Fibroblast of skin of abdomen (primary cell): Measurements from ENCODE around the gene CDC42BPA.

Experiments
- DNase-seq: peaks from one replicate; pipeline ENCODE4 v3.0.0-alpha.2; 2013

CDC42BPA gene

GRCh38 chr1:226978432-226979114, 339.7 kb downstream of the CDC42BPA start:
- no peak for DNase-seq

- DNase-seq: no peak
Measured at GRCh38 chr1:226977643-226978431, 340.5 kb downstream of the CDC42BPA start.

GRCh38 chr1:226976978-226977642, 341.2 kb downstream of the CDC42BPA start:
- no peak for DNase-seq

- DNase-seq: no peak
Measured at GRCh38 chr1:226976276-226976977, 341.9 kb downstream of the CDC42BPA start.

GRCh38 chr1:226975259-226976250, 342.7 kb downstream of the CDC42BPA start:
- no peak for DNase-seq

GRCh38 chr1:226974544-226975258, 343.6 kb downstream of the CDC42BPA start:
- DNase-seq: no peak

- peak; percentile 14 for DNase-seq
Measured at GRCh38 chr1:226973898-226974543, 344.3 kb downstream of the CDC42BPA start.

- DNase-seq: no peak
Measured at GRCh38 chr1:226973371-226973897, 344.9 kb downstream of the CDC42BPA start.

- no peak for DNase-seq
Measured at GRCh38 chr1:226972931-226973330, 345.4 kb downstream of the CDC42BPA start.

- DNase-seq: no peak
Measured at GRCh38 chr1:226971765-226972164, 346.5 kb downstream of the CDC42BPA start.

GRCh38 chr1:226967665-226968064, 350.6 kb downstream of the CDC42BPA start:
- DNase-seq: peak; percentile 6

GRCh38 chr1:226966683-226967082, 351.6 kb downstream of the CDC42BPA start:
- no peak for DNase-seq

GRCh38 chr1:226965581-226966440, 352.5 kb downstream of the CDC42BPA start:
- DNase-seq: no peak

- DNase-seq: no peak
Measured at GRCh38 chr1:226964611-226965486, 353.4 kb downstream of the CDC42BPA start.

GRCh38 chr1:226964068-226964425, 354.2 kb downstream of the CDC42BPA start:
- no peak for DNase-seq

- DNase-seq: no peak
Measured at GRCh38 chr1:226962421-226963391, 355.6 kb downstream of the CDC42BPA start.
